22Rv1 (cell line): ENCODE measurements around the gene SURF2.

Experiments used
- H3K27ac ChIP-seq: fragments of 450-650 bp; 2 replicates; pipeline ENCODE4 v1.5.1; 2017
- ZFX ChIP-seq: fragments of 450-650 bp; IDR thresholded peaks from 2 replicates; pipeline ENCODE4 v1.6.1; 2017; ENCODE audit warnings: antibody characterized with exemption, borderline replicate concordance
- TF ChIP-seq, protein P1 (sequence below): fragments of 450-650 bp; IDR thresholded peaks from 2 replicates; pipeline ENCODE4 v1.5.1; 2017; ENCODE audit warnings: mild to moderate bottlenecking

Gene SURF2

DNA sequence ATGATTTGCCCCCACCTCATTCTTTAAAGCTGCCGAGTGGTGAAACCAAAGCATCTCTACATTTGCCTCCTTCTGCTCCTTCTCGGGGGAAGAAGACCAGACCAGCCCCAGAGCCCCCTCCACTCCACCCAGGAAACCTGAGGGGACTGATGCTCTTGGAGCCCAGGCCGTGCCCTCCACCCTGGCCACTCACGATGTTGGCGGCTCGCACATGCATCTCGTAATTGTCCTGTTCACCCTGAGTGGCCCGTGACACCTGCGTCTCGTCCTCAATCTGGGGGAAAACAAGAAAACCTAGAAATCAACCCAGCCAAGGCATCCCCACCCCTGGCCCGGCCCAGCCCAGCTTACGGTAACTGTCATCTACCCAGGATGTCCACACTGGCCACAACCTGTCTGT, 11.4 kb upstream of the SURF2 start:
- no peak for TF ChIP-seq ZFX
- TF ChIP-seq, protein P1, sequence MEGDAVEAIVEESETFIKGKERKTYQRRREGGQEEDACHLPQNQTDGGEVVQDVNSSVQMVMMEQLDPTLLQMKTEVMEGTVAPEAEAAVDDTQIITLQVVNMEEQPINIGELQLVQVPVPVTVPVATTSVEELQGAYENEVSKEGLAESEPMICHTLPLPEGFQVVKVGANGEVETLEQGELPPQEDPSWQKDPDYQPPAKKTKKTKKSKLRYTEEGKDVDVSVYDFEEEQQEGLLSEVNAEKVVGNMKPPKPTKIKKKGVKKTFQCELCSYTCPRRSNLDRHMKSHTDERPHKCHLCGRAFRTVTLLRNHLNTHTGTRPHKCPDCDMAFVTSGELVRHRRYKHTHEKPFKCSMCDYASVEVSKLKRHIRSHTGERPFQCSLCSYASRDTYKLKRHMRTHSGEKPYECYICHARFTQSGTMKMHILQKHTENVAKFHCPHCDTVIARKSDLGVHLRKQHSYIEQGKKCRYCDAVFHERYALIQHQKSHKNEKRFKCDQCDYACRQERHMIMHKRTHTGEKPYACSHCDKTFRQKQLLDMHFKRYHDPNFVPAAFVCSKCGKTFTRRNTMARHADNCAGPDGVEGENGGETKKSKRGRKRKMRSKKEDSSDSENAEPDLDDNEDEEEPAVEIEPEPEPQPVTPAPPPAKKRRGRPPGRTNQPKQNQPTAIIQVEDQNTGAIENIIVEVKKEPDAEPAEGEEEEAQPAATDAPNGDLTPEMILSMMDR, result no peak
- H3K27ac ChIP-seq, result no peak overlapping the region

DNA sequence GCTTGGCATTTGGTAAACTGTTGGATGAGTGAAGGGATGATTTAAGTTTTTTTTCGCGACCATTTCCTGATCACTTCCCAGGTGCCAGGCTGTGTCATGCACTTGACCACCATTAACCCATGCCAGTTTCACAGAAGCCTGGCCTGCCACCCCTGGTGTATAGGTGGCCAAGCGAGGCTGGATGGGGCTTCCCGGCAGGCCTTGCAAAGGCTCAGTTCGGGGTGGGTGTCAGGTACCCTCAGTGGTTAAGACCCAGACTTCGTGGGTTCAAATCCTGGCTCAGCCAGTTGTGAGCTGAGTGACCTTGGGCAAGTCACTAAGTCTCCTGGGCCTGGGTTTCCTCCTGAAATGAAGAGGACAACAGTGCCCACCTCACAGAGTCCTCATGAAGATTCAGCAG, 10.8 kb upstream of the SURF2 start:
- TF ChIP-seq, protein P1, result no peak
- no peak for TF ChIP-seq ZFX
- H3K27ac ChIP-seq, result no peak overlapping the region

DNA sequence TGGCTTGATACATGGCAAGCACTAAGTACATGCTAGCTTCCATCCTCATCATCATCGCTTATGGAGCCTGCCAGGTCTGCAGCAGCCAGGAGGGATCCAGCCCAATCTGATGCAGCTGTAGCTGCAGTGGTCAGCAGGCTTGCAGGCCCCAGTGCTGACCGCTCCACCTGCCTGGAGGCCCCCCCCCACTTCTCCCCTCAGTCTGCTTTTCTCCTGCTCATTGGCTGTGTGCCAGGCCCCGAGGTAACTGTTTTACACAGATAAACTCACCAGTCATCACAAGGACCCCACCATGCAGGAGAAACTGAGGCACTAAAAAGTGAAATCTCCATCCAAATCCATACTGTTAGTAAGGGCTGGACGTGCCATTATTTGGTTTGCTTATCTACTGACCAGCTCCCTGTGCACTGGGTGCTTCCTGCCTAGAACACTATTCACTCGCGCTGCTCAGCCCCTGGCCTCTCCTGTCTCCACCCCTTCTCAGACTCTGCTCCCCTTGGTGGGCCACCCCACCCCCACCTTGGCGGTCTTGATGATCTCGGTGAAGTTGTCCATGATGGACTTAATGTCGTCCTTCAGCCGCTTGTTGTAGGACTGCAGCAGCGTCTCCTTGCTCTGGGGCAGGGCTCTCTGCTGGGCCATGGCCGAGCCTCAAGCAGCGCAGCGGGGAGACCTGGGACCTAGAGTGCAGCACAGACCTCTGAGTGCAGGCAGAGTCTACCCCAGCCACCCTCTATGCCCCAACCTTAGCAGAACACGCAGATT, 10.1 kb upstream of the SURF2 start:
- no peak for TF ChIP-seq ZFX
- TF ChIP-seq, protein P1, result no peak
- H3K27ac ChIP-seq, result peak overlapping the region; percentile 92

DNA sequence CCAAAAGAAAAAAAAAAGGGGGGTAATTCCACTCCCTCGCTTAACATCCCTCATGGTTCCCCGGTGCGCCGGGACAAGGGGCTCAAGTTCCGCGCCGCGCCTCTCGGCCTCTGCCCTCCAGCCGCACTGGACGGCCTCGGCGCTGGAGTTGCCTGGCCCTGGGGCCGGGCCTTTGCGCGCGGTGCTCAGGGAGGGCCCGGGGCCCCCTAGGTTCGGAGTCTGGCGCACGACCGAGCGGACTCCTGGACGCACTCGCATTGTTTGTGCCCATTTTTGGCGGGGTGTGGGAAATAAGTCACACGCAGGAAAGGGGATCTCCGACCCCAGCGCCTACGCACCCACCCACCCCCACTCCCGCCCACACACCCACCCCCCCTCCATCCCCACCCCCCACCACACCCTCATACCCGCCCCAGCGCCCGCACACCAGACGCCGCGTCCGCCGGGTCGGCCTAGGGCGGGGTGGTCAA, 8.8 kb upstream of the SURF2 start:
- H3K27ac ChIP-seq, result peak overlapping the region; percentile 92
- TF ChIP-seq, protein P1, result no peak
- TF ChIP-seq ZFX, result no peak

DNA sequence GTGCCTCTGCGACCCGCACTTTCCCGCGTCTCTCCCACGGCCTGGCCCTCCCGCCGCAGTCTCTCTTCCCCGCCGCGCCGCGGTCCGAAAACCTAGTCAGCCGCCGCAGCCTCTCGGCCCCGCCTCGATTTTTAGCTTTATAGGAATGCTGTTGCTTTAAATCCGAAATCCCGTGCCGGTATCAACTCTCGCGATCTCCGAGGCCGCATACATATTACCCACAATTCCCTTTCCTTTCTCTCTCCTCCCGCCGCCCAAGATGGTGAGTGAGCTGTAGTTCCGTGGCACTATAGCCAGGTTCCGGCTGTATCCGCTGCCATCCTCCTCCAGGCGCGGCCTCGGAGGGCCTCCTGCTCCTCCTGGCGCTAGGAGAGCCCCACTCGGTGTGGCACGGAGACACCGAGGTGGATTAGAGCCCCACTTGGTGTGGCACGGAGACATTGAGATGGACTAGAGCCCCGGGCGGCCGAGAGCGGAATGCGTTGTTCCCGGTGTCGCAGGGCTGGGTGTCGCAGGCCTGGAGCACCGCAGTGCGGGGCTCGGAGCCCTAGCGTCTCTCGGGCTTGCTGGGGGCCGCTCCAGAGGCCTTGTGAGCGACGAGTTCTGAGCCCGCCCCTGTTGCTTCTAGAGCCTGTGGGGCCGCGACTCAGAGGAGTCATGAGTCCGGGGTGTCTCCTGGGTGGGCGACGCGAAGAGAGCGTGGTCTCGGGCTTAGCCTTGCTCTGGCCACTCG, 8.2 kb upstream of the SURF2 start, which contains the start of the genes MED22 and RPL7A:
Gene MED22 (minus strand): TSS at position 147 of the 733 bp plus-strand sequence. CDS start 1,469 bp downstream, outside the sequence.
Gene RPL7A (plus strand): TSS at position 234 of the 733 bp plus-strand sequence. CDS start 26 bp downstream, at position 260.
- TF ChIP-seq, protein P1, result no peak
- TF ChIP-seq ZFX, result no peak
- H3K27ac ChIP-seq, result peak within 1 kb of the TSS; percentile 92

DNA sequence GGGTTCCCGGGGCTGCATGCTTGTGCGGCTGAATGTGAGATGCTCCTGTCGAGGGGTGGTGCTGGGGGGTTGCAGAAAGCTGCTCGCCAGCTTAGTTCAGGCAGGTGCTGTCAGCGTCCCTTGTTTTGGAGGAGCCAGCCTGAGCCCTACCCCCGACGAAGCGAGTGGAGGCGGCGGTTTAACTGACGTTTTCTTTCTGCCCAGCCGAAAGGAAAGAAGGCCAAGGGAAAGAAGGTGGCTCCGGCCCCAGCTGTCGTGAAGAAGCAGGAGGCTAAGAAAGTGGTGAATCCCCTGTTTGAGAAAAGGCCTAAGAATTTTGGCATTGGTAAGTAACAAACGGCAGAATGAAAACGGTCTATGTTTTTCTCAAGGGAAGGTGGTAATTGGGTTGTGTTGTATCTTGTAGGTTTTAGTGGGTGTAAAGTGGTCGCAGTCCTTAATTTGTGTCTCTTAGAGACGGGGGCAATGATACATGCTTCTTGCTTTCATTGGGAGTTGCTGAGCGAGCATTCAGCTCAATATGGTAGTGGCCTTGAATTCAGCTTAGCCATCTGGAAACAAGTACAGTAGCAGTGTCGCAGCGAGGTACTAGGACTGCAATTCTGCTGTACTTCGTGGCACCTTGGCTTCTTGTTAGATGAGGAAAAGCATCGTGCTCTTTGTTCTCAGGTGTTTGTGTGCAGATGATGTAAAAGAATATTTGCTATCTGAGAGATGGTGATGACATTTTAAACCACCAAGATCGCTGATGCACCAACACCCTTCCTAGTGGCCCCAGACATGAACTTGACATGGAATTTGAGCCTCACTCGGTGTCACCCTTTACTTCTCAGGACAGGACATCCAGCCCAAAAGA, 7.4 kb upstream of the SURF2 start:
- peak overlapping the region; percentile 92 for H3K27ac ChIP-seq
- TF ChIP-seq ZFX, result no peak
- TF ChIP-seq, protein P1, result no peak
